ENCODE data around the gene VARS2. TPM values are rescaled to one million over a fixed set of nuclear protein-coding genes. Genes with fewer than 3 reads are reported as not detected.
A peak's percentile ranks its signal among the peaks of the same experiment; 100 is the strongest.

VARS2 gene
- polyA plus RNA-seq, 1 donor from 2014 or later: 26.0 TPM

DNA sequence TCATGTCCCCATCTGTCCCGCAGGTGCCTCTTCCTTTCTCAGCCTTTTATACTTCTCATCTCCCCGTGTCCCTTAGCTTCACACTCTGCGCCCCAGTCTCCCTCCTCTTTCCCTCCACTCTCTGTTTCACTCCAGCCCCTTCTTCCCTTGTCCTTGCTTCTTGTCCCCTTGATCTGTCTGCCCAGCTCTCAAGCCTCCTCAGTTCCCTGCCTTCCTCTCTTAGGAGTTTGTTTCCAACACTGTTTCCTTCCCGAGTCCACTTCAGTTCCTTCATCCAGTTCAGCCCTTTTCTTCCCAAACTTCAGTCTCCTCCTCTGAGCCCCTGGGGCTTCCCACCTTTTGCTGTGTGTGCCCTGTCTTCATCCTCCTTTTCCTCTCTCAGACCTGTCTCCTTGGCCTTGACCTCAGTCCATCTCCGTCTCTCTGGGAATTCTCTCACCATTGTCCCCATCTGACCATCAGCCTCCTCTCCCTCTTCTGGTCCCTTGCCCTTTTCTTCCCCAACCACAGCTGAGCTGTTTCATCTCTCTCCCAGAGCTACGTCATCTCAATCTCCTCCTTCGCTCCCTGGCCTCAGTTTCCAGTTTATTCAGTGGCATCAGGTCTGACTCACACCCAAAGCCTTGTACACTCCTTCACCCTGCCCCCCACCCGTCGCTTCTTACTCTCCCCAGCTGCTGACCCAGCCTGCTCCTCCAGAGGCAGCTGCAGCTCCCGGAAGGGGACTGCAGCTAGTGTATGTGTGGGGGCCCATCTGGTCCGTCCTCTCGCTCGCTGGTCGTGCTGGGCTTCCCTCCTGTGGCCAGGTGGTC lies 32.4 kb upstream of the VARS2 start:
- Mint-ChIP-seq H3K4me1 (peaks cover 23 to 45% (median 35%) of the 10 kb centered on the region in 3 donors), H3K27ac (peak overlapping the region; percentile 64 to 93 (median 90)), H3K9me3 (no peaks in the 10 kb centered on the region), H3K27me3 (peaks cover 4% of the 10 kb centered on the region), H3K36me3 (no peaks in the 10 kb centered on the region), H3K4me3 (peak overlapping the region in 2 of 4 donors; percentile 12 to 31)

DNA sequence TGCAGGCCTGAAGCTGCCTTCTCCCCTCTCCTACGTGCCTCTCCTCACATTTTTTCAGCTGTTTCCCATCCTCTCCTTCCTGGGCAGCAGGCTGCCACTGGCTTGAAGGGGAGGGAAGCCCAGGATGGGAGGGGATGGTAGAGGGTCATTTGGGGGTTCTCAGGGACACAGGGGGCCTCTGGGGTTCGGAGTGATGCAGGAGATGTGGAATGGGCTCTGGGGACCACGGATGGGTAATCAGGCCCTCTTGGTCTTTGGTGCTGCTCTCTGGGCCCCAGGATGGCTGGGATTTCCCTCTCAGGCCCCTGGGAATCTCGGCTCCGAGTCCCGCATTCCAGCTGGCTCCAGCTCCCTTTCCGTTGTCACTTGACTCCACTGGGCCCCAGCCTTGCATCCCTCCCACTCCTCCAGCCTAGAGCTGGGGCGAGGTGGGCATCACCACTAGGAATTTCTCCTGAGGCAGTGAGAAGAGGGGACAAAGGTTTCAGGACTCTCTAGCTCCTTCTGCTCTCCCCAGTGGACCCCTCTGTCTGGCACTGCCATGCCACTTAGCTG lies 31.8 kb upstream of the VARS2 start:
- no peak overlapping the region for H3K4me3 Mint-ChIP-seq
- no peaks in the 10 kb centered on the region for H3K36me3 Mint-ChIP-seq
- no peaks in the 10 kb centered on the region for H3K9me3 Mint-ChIP-seq
- peaks cover 22 to 45% (median 37%) of the 10 kb centered on the region in 3 donors for H3K4me1 Mint-ChIP-seq
- peaks cover 6% of the 10 kb centered on the region for H3K27me3 Mint-ChIP-seq
- peak overlapping the region; percentile 73 to 93 (median 90) for H3K27ac Mint-ChIP-seq

DNA sequence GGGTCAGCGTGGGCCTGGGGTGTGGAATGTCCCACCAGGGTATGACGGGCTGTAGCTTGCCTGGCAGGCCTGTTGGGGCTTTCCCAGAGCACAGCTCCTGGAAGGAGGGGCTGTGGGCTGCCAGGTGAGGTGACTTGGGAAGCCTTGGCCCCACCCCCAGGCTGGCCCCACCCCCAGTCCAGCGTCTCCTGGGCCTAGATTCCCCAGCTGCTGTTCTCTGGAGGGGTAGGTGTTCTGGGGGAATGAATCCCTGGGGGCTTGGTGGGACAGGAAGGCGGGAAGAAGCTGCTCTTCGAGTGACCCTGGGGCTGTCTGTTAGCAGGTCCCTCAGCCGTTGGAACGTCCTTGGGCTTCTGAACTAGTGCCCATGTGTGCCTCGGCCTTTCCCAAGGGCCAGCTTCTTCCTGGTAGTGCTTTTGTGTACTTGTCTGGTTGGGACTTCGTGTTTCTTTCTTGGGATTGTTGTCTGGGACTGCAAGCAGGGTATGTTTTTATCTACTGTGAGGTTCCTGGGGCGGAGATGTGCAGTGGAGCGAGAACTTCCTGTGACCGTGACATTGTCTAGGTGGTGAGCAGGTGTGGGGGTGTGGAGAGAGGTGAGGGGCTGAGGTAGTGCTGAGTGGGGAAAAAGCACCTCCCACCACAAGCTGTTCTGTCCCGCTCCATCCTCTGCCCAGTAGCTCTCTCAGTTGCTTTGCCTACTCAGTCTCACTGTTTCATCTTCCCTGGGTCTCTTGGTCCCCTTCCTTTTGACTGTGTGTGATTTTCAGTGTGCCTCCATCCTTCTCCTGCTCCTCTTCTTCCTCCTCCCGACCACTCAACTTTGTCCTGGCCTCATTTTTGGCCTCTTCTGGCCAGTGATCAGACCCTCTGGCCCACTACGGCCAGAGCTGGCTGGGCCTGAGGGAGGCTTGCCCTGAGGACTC lies 31.0 kb upstream of the VARS2 start:
- Mint-ChIP-seq H3K27me3 (peaks cover 6% of the 10 kb centered on the region), H3K36me3 (no peaks in the 10 kb centered on the region), H3K27ac (peak overlapping the region; percentile 73 to 96 (median 90)), H3K4me1 (peaks cover 18 to 41% (median 35%) of the 10 kb centered on the region in 3 donors), H3K4me3 (peak overlapping the region; percentile 77 to 96 (median 89)), H3K9me3 (no peaks in the 10 kb centered on the region)

DNA sequence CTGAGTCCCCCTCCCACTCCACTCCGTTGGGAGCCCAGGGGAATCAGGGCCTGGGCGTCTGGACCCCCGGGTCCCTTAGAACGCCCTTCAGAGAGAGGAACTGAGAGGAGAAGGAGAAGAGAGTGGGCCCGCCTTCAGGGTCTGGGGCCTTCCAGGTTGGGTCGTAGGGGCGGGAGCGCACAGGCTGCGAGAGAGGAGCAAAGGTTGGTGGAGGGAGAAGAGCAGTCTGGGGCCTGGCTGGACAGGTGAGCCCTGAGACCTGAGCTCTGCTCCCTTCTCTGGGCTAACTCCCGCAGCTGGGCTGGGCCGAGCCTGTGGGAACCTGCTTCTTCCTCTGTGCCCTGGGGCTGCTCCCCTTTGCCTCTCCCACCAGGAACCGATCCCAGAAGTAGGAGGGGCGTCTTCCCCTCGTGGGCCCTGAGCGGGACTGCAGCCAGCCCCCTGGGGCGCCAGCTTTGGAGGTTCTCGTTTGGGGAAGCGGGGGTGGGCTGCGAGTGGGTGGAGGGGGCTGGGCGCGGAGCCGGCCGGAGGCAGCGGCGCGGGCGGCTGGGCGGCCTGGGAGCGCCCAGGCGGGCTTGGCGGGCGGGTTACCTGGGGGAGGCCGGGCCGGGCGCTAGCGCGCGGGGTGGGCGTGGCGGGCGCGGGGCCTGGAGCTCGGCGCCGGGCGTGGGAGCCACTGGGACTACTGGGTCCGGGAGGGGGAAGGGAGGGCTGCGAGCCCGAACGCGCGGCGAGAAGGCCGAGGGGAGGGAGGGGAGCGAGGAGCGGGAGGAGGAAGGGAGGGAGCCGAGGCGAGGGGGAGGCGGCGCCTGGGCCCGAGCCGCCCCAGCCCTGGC lies 30.1 kb upstream of the VARS2 start, which contains the start of gene DDR1:
Gene DDR1, plus strand, starts transcription at position 835 of the 836 bp plus-strand sequence. CDS start 4,211 bp downstream, outside the sequence.
- Mint-ChIP-seq H3K27ac (peak within 1 kb of the TSS; percentile 73 to 96 (median 90)), H3K36me3 (no peaks in the 10 kb centered on the region), H3K4me1 (peaks cover 24 to 35% (median 33%) of the 10 kb centered on the region in 3 donors), H3K4me3 (peak within 1 kb of the TSS; percentile 81 to 96 (median 91)), H3K9me3 (no peaks in the 10 kb centered on the region), H3K27me3 (peaks cover 6% of the 10 kb centered on the region)

DNA sequence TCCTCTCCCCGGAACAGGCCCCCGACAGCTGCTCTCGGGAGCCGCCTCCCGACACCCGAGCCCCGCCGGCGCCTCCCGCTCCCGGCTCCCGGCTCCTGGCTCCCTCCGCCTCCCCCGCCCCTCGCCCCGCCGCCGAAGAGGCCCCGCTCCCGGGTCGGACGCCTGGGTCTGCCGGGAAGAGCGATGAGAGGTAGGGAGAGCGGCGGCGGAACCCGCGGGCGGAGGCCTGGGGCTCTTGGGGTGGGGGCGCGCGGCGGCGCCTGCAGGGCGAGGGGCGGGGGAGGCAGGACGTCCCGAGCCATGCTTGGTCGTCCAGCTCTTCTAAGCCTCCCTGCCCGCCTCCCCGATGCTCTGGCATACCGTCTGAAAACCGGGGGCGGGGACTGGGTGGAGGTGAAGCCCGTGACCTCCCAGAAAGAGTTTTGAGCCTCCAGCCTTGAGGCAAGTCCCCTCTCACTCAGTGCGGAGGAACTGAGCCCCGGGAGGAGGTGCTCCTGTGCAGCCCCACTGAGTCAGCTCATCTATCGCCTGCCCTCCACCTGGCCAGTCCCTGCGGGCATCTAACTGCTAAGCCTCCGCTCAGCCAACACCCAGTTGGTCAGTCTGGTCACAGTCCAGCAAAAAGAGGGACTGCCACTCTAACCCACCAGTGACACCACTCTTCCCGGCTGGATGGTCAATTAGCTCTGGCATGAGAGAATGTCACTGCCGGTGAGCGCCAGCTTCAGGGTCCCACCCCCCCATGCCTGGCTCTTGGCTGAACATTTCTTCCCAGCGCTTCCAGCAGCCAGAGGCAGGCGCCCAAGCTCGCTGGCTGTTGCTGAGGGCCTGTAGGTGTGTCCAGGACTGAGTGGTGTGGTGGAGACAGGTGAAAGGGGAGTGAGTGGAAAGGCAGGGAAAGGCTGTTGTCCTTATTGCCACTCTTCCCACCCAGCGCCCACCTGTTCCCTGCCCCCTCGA lies 29.2 kb upstream of the VARS2 start:
- Mint-ChIP-seq H3K36me3 (no peaks in the 10 kb centered on the region), H3K27ac (peak overlapping the region; percentile 47 to 84 (median 60)), H3K4me3 (peak overlapping the region; percentile 81 to 96 (median 91)), H3K4me1 (peaks cover 24 to 30% (median 29%) of the 10 kb centered on the region in 3 donors), H3K9me3 (no peaks in the 10 kb centered on the region), H3K27me3 (peaks cover 6% of the 10 kb centered on the region)

DNA sequence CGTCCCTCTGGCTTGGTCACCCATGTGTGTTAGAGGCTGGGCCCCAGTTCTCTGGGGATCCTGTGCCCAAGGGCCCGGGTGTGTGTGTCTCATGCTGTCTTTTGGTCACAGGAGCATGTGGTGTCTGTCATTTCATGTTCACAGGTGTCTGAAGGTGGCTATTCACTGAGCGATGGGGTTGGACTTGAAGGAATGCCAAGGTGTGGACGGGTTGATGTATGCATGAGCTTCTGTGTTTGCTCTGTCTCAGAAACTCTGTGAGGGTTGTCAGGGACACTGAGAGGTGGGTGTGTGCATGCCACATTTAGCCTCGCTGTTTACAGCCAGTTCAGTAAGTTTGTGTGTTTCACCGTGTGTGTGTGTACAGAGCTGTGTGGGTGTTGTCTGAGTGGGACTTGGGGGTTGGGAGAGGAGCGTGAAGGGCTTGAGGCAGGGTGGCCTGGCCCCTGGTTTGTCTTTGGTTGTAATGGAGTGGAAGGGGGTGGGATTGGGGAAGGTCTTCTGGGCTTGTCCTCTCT lies 28.5 kb upstream of the VARS2 start:
- peaks cover 24 to 29% (median 27%) of the 10 kb centered on the region in 3 donors for H3K4me1 Mint-ChIP-seq
- H3K9me3 Mint-ChIP-seq: no peaks in the 10 kb centered on the region
- peak overlapping the region; percentile 47 to 84 (median 60) for H3K27ac Mint-ChIP-seq
- peaks cover 6% of the 10 kb centered on the region for H3K27me3 Mint-ChIP-seq
- H3K4me3 Mint-ChIP-seq: peak overlapping the region; percentile 81 to 96 (median 89)
- H3K36me3 Mint-ChIP-seq: no peaks in the 10 kb centered on the region

DNA sequence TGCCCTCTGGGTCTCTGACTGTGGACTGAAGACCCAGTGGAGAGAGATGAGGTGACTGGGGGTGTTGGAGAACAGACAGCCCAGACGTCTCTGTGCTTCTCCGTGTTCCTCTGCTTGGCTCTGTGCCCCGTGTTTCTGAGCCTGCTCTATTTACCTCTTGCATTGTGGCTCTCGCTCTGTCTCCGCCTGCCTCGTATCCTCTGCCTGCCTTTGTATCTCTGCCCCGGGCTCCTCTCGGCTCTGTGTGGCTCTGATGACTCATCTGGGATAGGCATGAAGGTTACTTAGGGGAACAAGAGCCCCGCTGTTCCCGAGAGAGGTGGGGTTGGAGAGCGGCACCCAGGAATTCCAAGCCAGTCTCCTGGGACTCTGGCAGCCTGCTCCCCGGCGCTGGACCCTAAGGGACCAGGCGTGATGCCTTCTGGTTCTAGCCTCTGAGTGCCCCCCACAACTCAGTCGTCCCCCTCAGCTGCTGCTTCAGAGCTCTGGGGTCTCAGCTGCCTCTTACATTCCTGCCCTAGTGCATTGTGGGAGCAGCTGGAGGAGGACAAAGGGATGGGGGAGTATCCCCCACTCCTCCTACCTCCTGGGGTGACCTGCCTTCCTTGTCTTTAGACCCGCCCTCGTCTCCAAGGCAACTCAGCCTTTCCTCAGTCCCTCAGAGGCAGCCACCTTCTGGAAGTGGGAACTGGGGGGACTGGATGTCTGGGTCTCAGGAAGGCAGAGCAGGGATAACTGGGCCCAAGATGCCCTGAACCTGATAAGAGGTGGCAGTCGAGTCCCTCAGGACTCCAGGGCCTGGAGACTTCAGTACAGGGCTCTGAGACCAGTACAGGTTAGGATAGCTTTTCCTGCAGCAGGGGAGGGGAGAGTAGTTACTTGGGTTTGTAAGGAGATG lies 27.8 kb upstream of the VARS2 start:
- peak overlapping the region; percentile 81 to 96 (median 89) for H3K4me3 Mint-ChIP-seq
- H3K27me3 Mint-ChIP-seq: peaks cover 6% of the 10 kb centered on the region
- peak overlapping the region; percentile 47 to 60 (median 50) for H3K27ac Mint-ChIP-seq
- no peaks in the 10 kb centered on the region for H3K9me3 Mint-ChIP-seq
- H3K36me3 Mint-ChIP-seq: no peaks in the 10 kb centered on the region
- peaks cover 24 to 29% (median 27%) of the 10 kb centered on the region in 3 donors for H3K4me1 Mint-ChIP-seq

DNA sequence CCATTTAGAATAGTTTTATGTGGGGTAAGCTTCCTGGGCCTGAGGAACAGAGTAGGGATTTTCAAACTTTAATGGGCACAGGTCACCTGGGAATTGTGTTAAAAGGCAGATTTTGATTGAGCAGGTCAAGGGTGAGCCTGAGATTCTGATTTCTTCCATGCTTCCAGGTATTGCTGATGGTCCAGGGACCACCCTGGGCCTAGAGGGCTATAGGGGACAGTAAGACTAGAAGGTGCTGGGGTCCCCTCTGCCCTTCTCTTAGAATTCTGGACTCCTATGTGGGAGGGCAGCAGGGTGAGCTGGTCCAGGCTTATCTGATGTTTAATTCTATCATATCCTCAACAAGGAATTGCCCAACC lies 27.2 kb upstream of the VARS2 start:
- peaks cover 6% of the 10 kb centered on the region for H3K27me3 Mint-ChIP-seq
- peak overlapping the region in 1 of 3 donors; percentile 16 for H3K27ac Mint-ChIP-seq
- peak overlapping the region in 2 of 4 donors; percentile 81 to 84 for H3K4me3 Mint-ChIP-seq
- no peaks in the 10 kb centered on the region for H3K36me3 Mint-ChIP-seq
- no peaks in the 10 kb centered on the region for H3K9me3 Mint-ChIP-seq
- H3K4me1 Mint-ChIP-seq: peaks cover 24 to 29% (median 27%) of the 10 kb centered on the region in 3 donors

DNA sequence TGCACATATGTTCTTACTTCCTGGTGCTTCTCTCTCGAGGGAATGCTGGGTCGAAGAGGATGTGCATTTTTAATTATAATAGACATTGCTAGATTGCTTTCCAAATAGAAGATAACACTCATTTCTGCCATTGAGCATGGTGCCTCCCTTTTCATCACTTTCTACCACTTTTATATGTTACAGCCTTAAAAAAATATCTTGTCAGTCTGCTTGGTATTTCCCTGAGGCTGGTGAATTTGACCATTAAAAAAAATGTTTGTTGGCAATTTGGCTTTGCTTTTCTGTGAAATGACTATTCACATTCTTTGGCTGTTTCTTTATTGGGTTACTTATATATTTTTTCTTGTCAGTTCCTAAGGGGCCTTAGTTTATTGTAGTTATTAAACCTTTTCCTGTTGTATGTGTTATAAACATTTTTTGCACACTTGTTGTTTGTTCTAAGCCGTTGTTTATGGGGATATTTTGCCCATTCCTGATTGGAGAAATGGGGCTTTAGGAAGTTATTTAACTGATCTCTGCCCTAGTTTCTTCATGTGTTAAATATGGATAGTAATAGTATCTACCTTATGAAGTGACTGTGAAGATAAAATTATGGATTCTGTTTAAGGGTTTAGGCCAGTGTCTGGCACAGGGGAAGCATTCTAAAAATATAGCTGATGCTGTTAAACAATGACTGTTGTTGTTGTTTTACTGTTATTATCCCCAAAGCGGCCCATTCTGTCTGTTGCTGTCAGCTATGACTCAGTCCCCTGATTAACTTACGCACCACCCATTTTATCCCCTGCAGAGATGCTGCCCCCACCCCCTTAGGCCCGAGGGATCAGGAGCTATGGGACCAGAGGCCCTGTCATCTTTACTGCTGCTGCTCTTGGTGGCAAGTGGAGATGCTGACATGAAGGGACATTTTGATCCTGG lies 25.9 kb upstream of the VARS2 start:
- H3K36me3 Mint-ChIP-seq: peaks cover 2% of the 10 kb centered on the region
- peak overlapping the region in 1 of 4 donors; percentile 73 for H3K4me3 Mint-ChIP-seq
- peaks cover 20 to 23% (median 21%) of the 10 kb centered on the region in 3 donors for H3K4me1 Mint-ChIP-seq
- peaks cover 9% of the 10 kb centered on the region for H3K27me3 Mint-ChIP-seq
- no peak overlapping the region for H3K27ac Mint-ChIP-seq
- no peaks in the 10 kb centered on the region for H3K9me3 Mint-ChIP-seq

DNA sequence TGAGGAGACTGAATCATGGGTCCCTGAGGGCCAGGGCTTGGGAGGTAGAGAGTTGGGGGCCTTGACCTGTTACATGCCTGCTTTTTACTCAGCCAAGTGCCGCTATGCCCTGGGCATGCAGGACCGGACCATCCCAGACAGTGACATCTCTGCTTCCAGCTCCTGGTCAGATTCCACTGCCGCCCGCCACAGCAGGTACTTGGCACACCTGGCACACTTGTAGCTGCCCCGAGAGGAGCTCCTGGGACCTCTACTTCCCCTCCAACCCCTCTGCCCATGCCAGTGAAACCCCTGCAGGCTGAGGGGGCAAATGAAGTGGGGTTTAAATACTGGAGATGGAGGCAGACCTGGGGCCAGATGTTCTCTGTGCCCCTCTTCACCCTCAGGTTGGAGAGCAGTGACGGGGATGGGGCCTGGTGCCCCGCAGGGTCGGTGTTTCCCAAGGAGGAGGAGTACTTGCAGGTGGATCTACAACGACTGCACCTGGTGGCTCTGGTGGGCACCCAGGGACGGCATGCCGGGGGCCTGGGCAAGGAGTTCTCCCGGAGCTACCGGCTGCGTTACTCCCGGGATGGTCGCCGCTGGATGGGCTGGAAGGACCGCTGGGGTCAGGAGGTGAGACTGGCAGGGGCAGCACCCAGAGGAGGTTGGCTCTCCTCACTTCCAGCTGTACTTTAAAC lies 25.1 kb upstream of the VARS2 start:
- Mint-ChIP-seq H3K4me1 (peaks cover 16 to 19% (median 18%) of the 10 kb centered on the region in 3 donors), H3K27me3 (peaks cover 9% of the 10 kb centered on the region), H3K4me3 (no peak overlapping the region), H3K9me3 (no peaks in the 10 kb centered on the region), H3K36me3 (peaks cover 2% of the 10 kb centered on the region), H3K27ac (no peak overlapping the region)

DNA sequence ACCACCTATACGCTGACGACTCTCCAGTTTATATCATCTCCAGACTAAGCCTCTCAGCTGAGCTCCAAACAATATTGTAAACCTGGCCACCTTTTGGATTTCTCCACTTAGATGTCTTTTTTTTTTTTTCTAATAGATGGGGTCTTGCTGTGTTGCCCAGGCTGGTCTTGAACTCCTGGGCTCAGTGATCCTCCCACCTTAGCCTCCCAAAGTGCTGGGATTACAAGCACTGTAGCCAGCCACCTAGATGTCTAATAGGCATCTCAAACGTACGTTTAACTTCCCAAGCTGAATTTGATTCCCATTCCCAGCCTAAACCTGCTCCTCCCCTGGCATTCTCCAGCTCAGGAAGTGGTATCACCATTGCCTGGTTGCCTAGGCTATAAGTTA lies 24.5 kb upstream of the VARS2 start:
- peaks cover 16 to 19% (median 18%) of the 10 kb centered on the region in 3 donors for H3K4me1 Mint-ChIP-seq
- peaks cover 2% of the 10 kb centered on the region for H3K36me3 Mint-ChIP-seq
- no peak overlapping the region for H3K27ac Mint-ChIP-seq
- no peaks in the 10 kb centered on the region for H3K9me3 Mint-ChIP-seq
- H3K4me3 Mint-ChIP-seq: peak overlapping the region in 1 of 4 donors; percentile 10
- peaks cover 9% of the 10 kb centered on the region for H3K27me3 Mint-ChIP-seq
